Lower leg skin (tissue), 4 donors: ENCODE data around the gene TTC22. TPM values are rescaled to one million over a fixed set of nuclear protein-coding genes. Genes with fewer than 3 reads are reported as not detected.

Experiments
- DNase-seq, 2 donors: peaks; one replicate each; pipeline ENCODE4 v3.0.0-alpha.2; 2019; ENCODE audit warnings: low spot score in 2 of 2
- H3K4me3 ChIP-seq: fragments of 200-600 bp; sonication (generic); 2 replicates; pipeline ENCODE4 v1.5.1; 2017; ENCODE audit warnings: mild to moderate bottlenecking, low read depth; ENCODE audit not compliant: poor library complexity, severe bottlenecking
- CTCF ChIP-seq, 3 donors: fragments of 450-650 bp; IDR thresholded peaks; one replicate each; pipeline ENCODE4 v1.5.1; 2016; ENCODE audit warnings: antibody characterized with exemption in 3 of 3, mild to moderate bottlenecking in 3 of 3, moderate library complexity in 2 of 3
- POLR2A ChIP-seq, 2 donors: fragments of 450-650 bp; IDR thresholded peaks; one replicate each; pipeline ENCODE4 v1.6.1; 2016 to 2017; ENCODE audit warnings: antibody characterized with exemption in 2 of 2, mild to moderate bottlenecking in 1 of 2, moderate library complexity in 1 of 2
- WGBS, 2 donors: methylation state at CpG; one replicate each; pipeline ENCODE4 v1.1.5; 2018; 5-methylcytosine and 5-hydroxymethylcytosine counted together
- intact Hi-C: fragments of 100-400 bp; cut with DNase I; formaldehyde crosslinking; loops from one replicate; pipeline ENCODE4 v1.15.0; 2023; ENCODE audit warnings: low total_unique reads
- total RNA-seq, 4 donors: library from RNA; depleted of rRNA; stranded (reverse); fragments of >200 nt; gene quantifications; one replicate each; pipeline ENCODE4 v1.1.0, GENCODE V29; 2016

TTC22 gene
- total RNA-seq, 4 donors from 2014 or later = 49.1 to 76.6 (median 65.7) TPM

- H3K4me3 ChIP-seq = no peak overlapping the region
- intact Hi-C loops = no loop called here
- WGBS, 2 donors = 86 to 93% methylated on average over 13 of the region's 13 CpGs
- TF ChIP-seq CTCF (IDR thresholded peaks at IDR 0.05) (no peak), POLR2A (IDR thresholded peaks at IDR 0.05) (no peak)
- DNase-seq = no peak
These were observed 9.1 kb downstream of the TTC22 start for GRCh38 chr1:54791880-54792522.

GRCh38 chr1:54788459-54788858, 12.7 kb downstream of the TTC22 start:
- TF ChIP-seq CTCF (IDR thresholded peaks at IDR 0.05) (no peak), POLR2A (IDR thresholded peaks at IDR 0.05) (no peak)
- intact Hi-C loops = no loop called here
- WGBS, 2 donors = 51 to 52% methylated on average over 5 of the region's 5 CpGs
- DNase-seq = no peak
- no peak overlapping the region for H3K4me3 ChIP-seq

GRCh38 chr1:54787604-54788003, 13.5 kb downstream of the TTC22 start:
- TF ChIP-seq POLR2A (IDR thresholded peaks at IDR 0.05) (no peak), CTCF (IDR thresholded peaks at IDR 0.05) (no peak)
- 80 to 87% methylated on average over 8 to 11 of the region's 11 CpGs for WGBS, 2 donors
- peak in 1 of 2 donors; percentile 80 for DNase-seq
- intact Hi-C loops = no loop called here
- no peak overlapping the region for H3K4me3 ChIP-seq

- 90 to 93% methylated on average over 8 of the region's 8 CpGs for WGBS, 2 donors
- intact Hi-C loops = no loop called here
- H3K4me3 ChIP-seq = no peak overlapping the region
- TF ChIP-seq CTCF (IDR thresholded peaks at IDR 0.05) = no peak
- no peak for TF ChIP-seq POLR2A (IDR thresholded peaks at IDR 0.05)
- DNase-seq = peak in 1 of 2 donors; percentile 83
These were observed 14.3 kb downstream of the TTC22 start for GRCh38 chr1:54786778-54787177.

- H3K4me3 ChIP-seq = no peak overlapping the region
- intact Hi-C loops = no loop called here
- WGBS, 2 donors = 75 to 84% methylated on average over 2 of the region's 2 CpGs
- no peak for DNase-seq
- TF ChIP-seq POLR2A (IDR thresholded peaks at IDR 0.05) (no peak), CTCF (IDR thresholded peaks at IDR 0.05) (no peak)
These were observed 17.1 kb downstream of the TTC22 start for GRCh38 chr1:54784066-54784465.

- TF ChIP-seq CTCF (IDR thresholded peaks at IDR 0.05) = no peak
- no peak for TF ChIP-seq POLR2A (IDR thresholded peaks at IDR 0.05)
- 85 to 97% methylated on average over 2 of the region's 2 CpGs for WGBS, 2 donors
These were observed 18.5 kb downstream of the TTC22 start for GRCh38 chr1:54782588-54782987.

More at GRCh38 chr1:54782588-54782987, 18.5 kb downstream of the TTC22 start:
- intact Hi-C loops = no loop called here
- DNase-seq = no peak
- H3K4me3 ChIP-seq = no peak overlapping the region
